GM06990 (cell line): ENCODE data around the gene FHIT.
A peak's percentile ranks its signal among the peaks of the same experiment; 100 is the strongest.

ENCODE experiments used
- DNase-seq: peaks from one replicate; pipeline ENCODE4 v3.0.0-alpha.2; 2011; ENCODE audit not compliant: insufficient read length; ENCODE audit errors: extremely low read depth
- H3K27me3 ChIP-seq: replicated peaks from 2 replicates; pipeline ENCODE4 v1.6.0; 2011; ENCODE audit warnings: low read length; ENCODE audit not compliant: control insufficient read depth, insufficient read depth
- H3K36me3 ChIP-seq: 2 replicates; pipeline ENCODE4 v1.5.1; 2011; ENCODE audit warnings: low read length; ENCODE audit not compliant: control insufficient read depth, insufficient read depth
- H3K4me3 ChIP-seq: replicated peaks from 2 replicates; pipeline ENCODE4 v1.5.1; 2011; ENCODE audit warnings: low read depth, mild to moderate bottlenecking, control low read depth, low read length
- TF ChIP-seq, protein P1 (sequence below): IDR thresholded peaks from 2 replicates; pipeline ENCODE4 v1.5.1; 2011; ENCODE audit warnings: low read length, control low read depth, mild to moderate bottlenecking, inconsistent platforms; ENCODE audit not compliant: insufficient read depth, poor library complexity, severe bottlenecking

FHIT gene

GRCh38 chr3:60514085-60514649, 737.1 kb downstream of the FHIT start:
- no peak for DNase-seq
- TF ChIP-seq, protein P1, sequence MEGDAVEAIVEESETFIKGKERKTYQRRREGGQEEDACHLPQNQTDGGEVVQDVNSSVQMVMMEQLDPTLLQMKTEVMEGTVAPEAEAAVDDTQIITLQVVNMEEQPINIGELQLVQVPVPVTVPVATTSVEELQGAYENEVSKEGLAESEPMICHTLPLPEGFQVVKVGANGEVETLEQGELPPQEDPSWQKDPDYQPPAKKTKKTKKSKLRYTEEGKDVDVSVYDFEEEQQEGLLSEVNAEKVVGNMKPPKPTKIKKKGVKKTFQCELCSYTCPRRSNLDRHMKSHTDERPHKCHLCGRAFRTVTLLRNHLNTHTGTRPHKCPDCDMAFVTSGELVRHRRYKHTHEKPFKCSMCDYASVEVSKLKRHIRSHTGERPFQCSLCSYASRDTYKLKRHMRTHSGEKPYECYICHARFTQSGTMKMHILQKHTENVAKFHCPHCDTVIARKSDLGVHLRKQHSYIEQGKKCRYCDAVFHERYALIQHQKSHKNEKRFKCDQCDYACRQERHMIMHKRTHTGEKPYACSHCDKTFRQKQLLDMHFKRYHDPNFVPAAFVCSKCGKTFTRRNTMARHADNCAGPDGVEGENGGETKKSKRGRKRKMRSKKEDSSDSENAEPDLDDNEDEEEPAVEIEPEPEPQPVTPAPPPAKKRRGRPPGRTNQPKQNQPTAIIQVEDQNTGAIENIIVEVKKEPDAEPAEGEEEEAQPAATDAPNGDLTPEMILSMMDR = no peak
- Histone ChIP-seq H3K27me3 (no peaks in the 10 kb centered on the region), H3K4me3 (no peak overlapping the region), H3K36me3 (no peaks in the 10 kb centered on the region)

DNA sequence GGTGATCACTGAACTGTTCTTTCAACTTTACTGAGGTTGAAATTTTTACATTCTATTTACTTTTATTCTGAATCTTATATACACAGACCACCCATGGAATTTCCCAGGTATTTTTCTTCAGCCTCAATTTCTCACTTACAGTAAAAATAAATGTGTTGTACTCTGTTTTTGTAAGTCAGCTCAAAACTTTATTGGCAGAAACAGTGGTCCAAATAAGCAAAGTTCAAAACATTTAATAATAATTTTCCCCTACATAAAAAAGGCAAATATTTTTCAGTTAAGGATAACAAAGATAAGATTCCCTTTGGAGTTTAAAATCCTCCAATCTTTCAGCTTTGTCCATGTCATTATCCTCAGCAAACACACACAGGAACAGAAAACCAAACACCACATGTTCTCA, 738.0 kb downstream of the FHIT start:
- TF ChIP-seq, protein P1 = no peak
- DNase-seq = no peak
- no peak overlapping the region for H3K4me3 ChIP-seq

DNA sequence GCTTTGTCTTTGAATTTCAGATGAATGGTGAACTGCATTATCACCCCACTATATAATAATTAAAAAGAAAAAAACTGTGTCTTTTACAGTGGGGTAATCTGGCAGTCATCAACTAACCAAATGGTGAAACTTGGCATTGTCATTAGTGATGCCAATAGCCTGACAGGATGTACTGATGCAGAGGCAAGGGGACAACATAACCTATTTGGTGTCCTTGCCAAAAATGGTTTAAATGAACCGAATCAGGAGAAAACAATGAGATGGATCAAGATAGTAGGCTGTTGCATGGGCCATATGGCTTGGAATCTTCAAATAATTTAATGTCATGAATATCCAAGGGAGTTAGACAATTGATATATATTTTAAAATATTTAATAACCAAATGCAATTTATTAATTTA, 738.7 kb downstream of the FHIT start:
- TF ChIP-seq, protein P1 = no peak
- DNase-seq = no peak
- Histone ChIP-seq H3K36me3 (no peaks in the 10 kb centered on the region), H3K4me3 (no peak overlapping the region), H3K27me3 (no peaks in the 10 kb centered on the region)

More for the DNA sequence above, 738.0 kb downstream of the FHIT start:
- Histone ChIP-seq H3K36me3 (no peaks in the 10 kb centered on the region), H3K27me3 (no peaks in the 10 kb centered on the region)

- TF ChIP-seq, protein P1 = no peak
- no peaks in the 10 kb centered on the region for H3K27me3 ChIP-seq
- H3K36me3 ChIP-seq = no peaks in the 10 kb centered on the region
Measured at GRCh38 chr3:60509471-60509870, 741.8 kb downstream of the FHIT start.

DNA sequence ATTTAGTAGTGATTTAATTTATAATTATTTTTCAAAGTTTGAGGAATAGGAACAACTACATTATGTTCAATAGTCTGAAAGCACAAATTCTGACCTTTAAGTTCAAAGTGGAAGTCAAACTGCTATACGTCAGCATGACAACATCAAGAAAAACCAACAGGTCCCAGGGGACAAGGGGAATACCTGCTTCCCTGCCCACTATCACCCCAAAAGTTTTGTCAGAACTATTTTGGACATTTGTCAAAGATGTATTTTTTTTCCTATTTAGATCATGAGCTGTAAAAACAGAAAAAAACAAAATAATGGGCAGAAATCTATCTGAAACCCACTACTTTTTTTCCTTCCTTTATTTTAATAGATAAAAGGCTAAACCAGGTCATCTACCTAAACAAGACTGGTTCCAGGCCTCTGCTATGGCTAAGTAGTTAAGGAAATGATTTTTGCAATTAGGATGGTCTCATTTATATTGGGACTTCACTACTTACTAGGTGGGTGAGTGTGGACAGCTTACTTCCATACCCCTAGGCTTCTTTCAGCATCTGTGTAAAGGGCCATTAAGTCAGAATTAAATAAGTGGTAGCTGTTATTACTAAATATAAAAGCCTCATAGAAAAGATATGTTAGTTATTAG, 746.3 kb downstream of the FHIT start:
- TF ChIP-seq, protein P1 = no peak
- no peaks in the 10 kb centered on the region for H3K27me3 ChIP-seq
- DNase-seq = peak; percentile 33
- no peaks in the 10 kb centered on the region for H3K36me3 ChIP-seq
- H3K4me3 ChIP-seq = no peak overlapping the region

More at GRCh38 chr3:60509471-60509870, 741.8 kb downstream of the FHIT start:
- no peak for DNase-seq
- no peak overlapping the region for H3K4me3 ChIP-seq

- DNase-seq = no peak
Measured at GRCh38 chr3:60501314-60501713, 749.9 kb downstream of the FHIT start.

More at GRCh38 chr3:60501314-60501713, 749.9 kb downstream of the FHIT start:
- TF ChIP-seq, protein P1 = no peak
- H3K36me3 ChIP-seq = no peaks in the 10 kb centered on the region
- no peak overlapping the region for H3K4me3 ChIP-seq
- H3K27me3 ChIP-seq = no peaks in the 10 kb centered on the region
